Liver (tissue), 3 donors: ENCODE data around the gene NOS1AP.

Experiments used
- EGR1 ChIP-seq, 2 donors: IDR thresholded peaks; 2 replicates each; pipeline ENCODE4 v1.6.1; 2016 to 2018; ENCODE audit warnings: antibody characterized with exemption in 2 of 2, low read depth in 2 of 2
- RAD21 ChIP-seq, 2 donors: IDR thresholded peaks; 2 replicates each; pipeline ENCODE4 v1.6.1; 2016; ENCODE audit warnings: antibody characterized with exemption in 2 of 2, mild to moderate bottlenecking in 2 of 2
- TF ChIP-seq, protein P1 (sequence below): fragments of 150-350 bp; IDR thresholded peaks from 2 replicates; pipeline ENCODE4 v1.5.1; 2017; ENCODE audit warnings: improper control_type of control experiment, low read depth, low read length; ENCODE audit not compliant: missing input control
- TF ChIP-seq, protein P2 (sequence below): IDR thresholded peaks from 2 replicates; pipeline ENCODE4 v1.6.1; 2016; ENCODE audit warnings: antibody characterized with exemption
- donor health status: healthy.
- donor health status: healthy.

DNA sequence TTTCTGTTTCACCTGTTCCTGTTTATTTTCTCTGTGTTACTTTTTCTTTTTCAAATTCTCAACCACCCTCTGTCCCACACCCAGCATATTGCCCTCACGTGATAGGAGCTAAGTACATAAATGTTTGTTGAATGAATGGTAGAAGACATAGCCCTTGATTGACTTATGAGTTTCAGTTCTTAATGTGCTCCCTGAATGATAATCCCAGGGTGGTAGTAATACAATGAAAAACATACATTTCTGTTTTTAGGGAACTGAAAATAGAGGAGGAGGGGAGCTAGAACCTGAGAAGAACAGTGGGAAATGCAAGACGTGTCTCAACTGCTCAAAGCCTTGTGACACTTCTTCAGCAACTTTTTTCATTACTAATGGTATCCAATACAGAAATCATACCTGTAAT is 160.1 kb downstream of the NOS1AP start:
- TF ChIP-seq, protein P1, sequence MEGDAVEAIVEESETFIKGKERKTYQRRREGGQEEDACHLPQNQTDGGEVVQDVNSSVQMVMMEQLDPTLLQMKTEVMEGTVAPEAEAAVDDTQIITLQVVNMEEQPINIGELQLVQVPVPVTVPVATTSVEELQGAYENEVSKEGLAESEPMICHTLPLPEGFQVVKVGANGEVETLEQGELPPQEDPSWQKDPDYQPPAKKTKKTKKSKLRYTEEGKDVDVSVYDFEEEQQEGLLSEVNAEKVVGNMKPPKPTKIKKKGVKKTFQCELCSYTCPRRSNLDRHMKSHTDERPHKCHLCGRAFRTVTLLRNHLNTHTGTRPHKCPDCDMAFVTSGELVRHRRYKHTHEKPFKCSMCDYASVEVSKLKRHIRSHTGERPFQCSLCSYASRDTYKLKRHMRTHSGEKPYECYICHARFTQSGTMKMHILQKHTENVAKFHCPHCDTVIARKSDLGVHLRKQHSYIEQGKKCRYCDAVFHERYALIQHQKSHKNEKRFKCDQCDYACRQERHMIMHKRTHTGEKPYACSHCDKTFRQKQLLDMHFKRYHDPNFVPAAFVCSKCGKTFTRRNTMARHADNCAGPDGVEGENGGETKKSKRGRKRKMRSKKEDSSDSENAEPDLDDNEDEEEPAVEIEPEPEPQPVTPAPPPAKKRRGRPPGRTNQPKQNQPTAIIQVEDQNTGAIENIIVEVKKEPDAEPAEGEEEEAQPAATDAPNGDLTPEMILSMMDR: no peak
- TF ChIP-seq, protein P2, sequence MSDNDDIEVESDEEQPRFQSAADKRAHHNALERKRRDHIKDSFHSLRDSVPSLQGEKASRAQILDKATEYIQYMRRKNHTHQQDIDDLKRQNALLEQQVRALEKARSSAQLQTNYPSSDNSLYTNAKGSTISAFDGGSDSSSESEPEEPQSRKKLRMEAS: no peak
- TF ChIP-seq RAD21 (IDR thresholded peaks at IDR 0.05): no peak
- TF ChIP-seq EGR1 (IDR thresholded peaks at IDR 0.05; ENCODE audit: low read depth in 2 of 2): no peak
